H1 (cell line): ENCODE data around the gene RGS9. TPM values are rescaled to one million over a fixed set of nuclear protein-coding genes. Genes with fewer than 3 reads are reported as not detected.

Source experiments
- CTCF ChIA-PET: fragments of 300-600 bp; sonication (Branson Sonifier 250); formaldehyde crosslinking; loops from one replicate; lab custom pipeline; 2021; ENCODE audit not compliant: partially characterized antibody; lab: Charles Lee
- POLR2A ChIA-PET: fragments of 300-600 bp; sonication (Branson Sonifier 250); formaldehyde crosslinking; loops from one replicate; lab custom pipeline; 2021; ENCODE audit warnings: inconsistent platforms; ENCODE audit not compliant: partially characterized antibody; lab: Charles Lee
- DNase-seq, 2 experiments: peaks; one replicate each; pipeline versions ENCODE4 v3.0.0 to v3.0.0-alpha.2; 2010 to 2022; ENCODE audit warnings: low spot score in 2 of 2, low read depth in 1 of 2, mixed read lengths in 1 of 2
- FAIRE-seq: peaks from 2 replicates; lab custom pipeline; 2011; peaks lifted over from hg19 to GRCh38; lab: Jason Lieb, UNC
- H2AFZ ChIP-seq: 2 replicates; pipeline ENCODE4 v1.8.1; 2012; ENCODE audit warnings: low read length, inconsistent platforms
- H2AK5ac ChIP-seq: 2 replicates; pipeline ENCODE4 v1.6.1; 2013; ENCODE audit warnings: low read depth, low read length
- H2BK120ac ChIP-seq: replicated peaks from 2 replicates; pipeline ENCODE3; 2013; ENCODE audit warnings: low read depth, low read length, inconsistent platforms
- H2BK12ac ChIP-seq: 2 replicates; pipeline ENCODE4 v1.6.1; 2013; ENCODE audit warnings: low read depth, low read length
- H2BK15ac ChIP-seq: 2 replicates; pipeline ENCODE4 v1.6.1; 2013; ENCODE audit warnings: low read length
- H2BK20ac ChIP-seq: 2 replicates; pipeline ENCODE4 v1.6.1; 2013; ENCODE audit warnings: low read length
- H2BK5ac ChIP-seq: 2 replicates; pipeline ENCODE4 v1.6.1; 2013; ENCODE audit warnings: low read depth, low read length
- H3K14ac ChIP-seq: 2 replicates; pipeline ENCODE4 v1.6.1; 2013; ENCODE audit warnings: inconsistent platforms; ENCODE audit not compliant: insufficient read length
- H3K18ac ChIP-seq: 2 replicates; pipeline ENCODE4 v1.6.1; 2013; ENCODE audit warnings: low read length; ENCODE audit errors: extremely low read depth
- H3K23ac ChIP-seq: 2 replicates; pipeline ENCODE4 v1.6.1; 2013; ENCODE audit warnings: inconsistent platforms; ENCODE audit not compliant: insufficient read length
- H3K23me2 ChIP-seq: 2 replicates; pipeline ENCODE4 v1.6.1; 2013; ENCODE audit warnings: low read depth, low read length
- H3K27ac ChIP-seq: 2 replicates; pipeline ENCODE4 v1.6.1; 2011; ENCODE audit warnings: low read depth, low read length, inconsistent platforms
- H3K27me3 ChIP-seq, 4 experiments: replicated peaks in 1 of 4; 1 replicate in 1 of 4; 2 replicates in 3 of 4; pipeline versions ENCODE4 v1.6.1 to v1.8.1; 2011 to 2013; ENCODE audit warnings: low read length in 3 of 4, mild to moderate bottlenecking in 3 of 4, inconsistent platforms in 2 of 4, mixed read lengths in 2 of 4, moderate library complexity in 1 of 4; ENCODE audit not compliant: control insufficient read depth in 3 of 4, insufficient read depth in 3 of 4; ENCODE audit errors: extremely low read depth in 1 of 4
- H3K36me3 ChIP-seq, 4 experiments: 2 replicates each; pipeline versions ENCODE4 v1.6.1 to v1.8.1; 2011 to 2013; ENCODE audit warnings: mild to moderate bottlenecking in 4 of 4, low read length in 3 of 4, moderate library complexity in 2 of 4, control low read depth in 1 of 4, inconsistent platforms in 1 of 4; ENCODE audit not compliant: insufficient read depth in 4 of 4, control insufficient read depth in 2 of 4
- H3K4ac ChIP-seq: replicated peaks from 2 replicates; pipeline ENCODE3; 2013; ENCODE audit warnings: low read length, low read depth, mixed read lengths, inconsistent platforms; ENCODE audit not compliant: insufficient read length
- H3K4me1 ChIP-seq, 4 experiments: replicated peaks in 1 of 4; 1 replicate in 1 of 4; 2 replicates in 3 of 4; pipeline versions ENCODE4 v1.6.1 to v1.8.1; 2011 to 2013; ENCODE audit warnings: low read length in 3 of 4, inconsistent platforms in 2 of 4, mixed read lengths in 1 of 4; ENCODE audit not compliant: insufficient read depth in 4 of 4, control insufficient read depth in 3 of 4
- H3K4me2 ChIP-seq, 2 experiments: 2 replicates each; pipeline versions ENCODE4 v1.6.1 to v1.8.1; 2011 to 2013; ENCODE audit warnings: low read depth in 2 of 2, low read length in 2 of 2, control low read depth in 1 of 2, inconsistent platforms in 1 of 2, mild to moderate bottlenecking in 1 of 2; ENCODE audit not compliant: insufficient read depth in 1 of 2
- H3K4me3 ChIP-seq, 4 experiments: fragments of 200-600, 300-600 bp in 1 of 4; sonication (generic), shearing (Covaris generic), sonication (Bioruptor Twin) in 1 of 4; 2 replicates each; pipeline versions ENCODE4 v1.5.1 to v1.8.1; 2011 to 2016; ENCODE audit warnings: low read length in 4 of 4, low read depth in 3 of 4, control low read depth in 2 of 4, inconsistent platforms in 2 of 4, mild to moderate bottlenecking in 2 of 4, mixed read lengths in 1 of 4, moderate library complexity in 1 of 4; ENCODE audit not compliant: insufficient read depth in 2 of 4; ENCODE audit errors: extremely low read depth in 1 of 4
- H3K56ac ChIP-seq: replicated peaks from 2 replicates; pipeline ENCODE3; 2013; ENCODE audit warnings: low read depth, mild to moderate bottlenecking, mixed read lengths, low read length, inconsistent platforms; ENCODE audit not compliant: insufficient read length
- H3K79me1 ChIP-seq: 2 replicates; pipeline ENCODE4 v1.6.1; 2013; ENCODE audit warnings: low read depth, low read length, control low read depth
- H3K79me2 ChIP-seq, 2 experiments: 2 replicates each; pipeline versions ENCODE4 v1.6.1 to v1.8.1; 2012 to 2013; ENCODE audit warnings: low read length in 2 of 2, mild to moderate bottlenecking in 2 of 2, inconsistent platforms in 1 of 2; ENCODE audit not compliant: insufficient read depth in 2 of 2, control insufficient read depth in 1 of 2
- H3K9ac ChIP-seq, 4 experiments: replicated peaks in 1 of 4; 1 replicate in 1 of 4; 2 replicates in 3 of 4; pipeline versions ENCODE4 v1.6.1 to v1.8.1; 2011 to 2013; ENCODE audit warnings: low read depth in 3 of 4, low read length in 3 of 4, control low read depth in 2 of 4, mild to moderate bottlenecking in 2 of 4, moderate library complexity in 2 of 4, inconsistent platforms in 1 of 4; ENCODE audit errors: extremely low read depth in 1 of 4
- H3K9me3 ChIP-seq, 2 experiments: 2 replicates each; pipeline versions ENCODE4 v1.6.1 to v1.8.1; 2012 to 2013; ENCODE audit warnings: mild to moderate bottlenecking in 2 of 2, moderate library complexity in 2 of 2, control low read depth in 1 of 2, inconsistent platforms in 1 of 2, low read depth in 1 of 2, low read length in 1 of 2, mixed read lengths in 1 of 2; ENCODE audit not compliant: insufficient read depth in 2 of 2
- H4K20me1 ChIP-seq, 2 experiments: replicated peaks in 1 of 2; 2 replicates each; pipeline versions ENCODE3 to v1.8.1; 2011 to 2013; ENCODE audit warnings: inconsistent platforms in 2 of 2, low read length in 2 of 2, mild to moderate bottlenecking in 1 of 2; ENCODE audit not compliant: insufficient read depth in 2 of 2, control insufficient read depth in 1 of 2
- H4K5ac ChIP-seq: 2 replicates; pipeline ENCODE4 v1.6.1; 2013; ENCODE audit warnings: low read length, low read depth, mixed read lengths, inconsistent platforms; ENCODE audit not compliant: insufficient read length
- H4K8ac ChIP-seq: 2 replicates; pipeline ENCODE4 v1.8.0; 2013; ENCODE audit warnings: mild to moderate bottlenecking, moderate library complexity, low read length, inconsistent platforms; ENCODE audit not compliant: insufficient read depth; ENCODE audit errors: extremely low read depth
- H4K91ac ChIP-seq: replicated peaks from 2 replicates; pipeline ENCODE3; 2013; ENCODE audit warnings: low read length, mixed read lengths, inconsistent platforms; ENCODE audit not compliant: insufficient read length
- RAD21 ChIP-seq, 2 experiments: IDR thresholded peaks in 1 of 2; conservative IDR thresholded peaks in 1 of 2; 2 replicates each; pipeline ENCODE4 v1.6.1; 2011; ENCODE audit warnings: low read depth in 2 of 2, low read length in 2 of 2, improper control_type of control experiment in 1 of 2, inconsistent platforms in 1 of 2, mild to moderate bottlenecking in 1 of 2, moderate library complexity in 1 of 2
- WGBS, 2 experiments: shearing (Covaris generic) in 1 of 2; methylation state at CpG; one replicate each; pipeline versions ENCODE4 v1.1.6 to v1.1.7; 2013 to 2015; ENCODE audit warnings: low lambda C conversion rate in 2 of 2, mixed read lengths in 2 of 2, inconsistent platforms in 1 of 2, low coverage in 1 of 2, missing lambda C conversion rate in 1 of 2; ENCODE audit not compliant: insufficient replicate concordance in 2 of 2, insufficient coverage in 1 of 2, insufficient read length in 1 of 2; ENCODE audit errors: extremely low coverage in 1 of 2, missing lambda C conversion rate in 1 of 2; 5-methylcytosine and 5-hydroxymethylcytosine counted together
- polyA plus RNA-seq, 7 experiments: library from polyadenylated mRNA; depleted of rRNA in 3 of 7; stranded (reverse) in 5 of 7; unstranded in 2 of 7; fragments of >200 nt in 5 of 7; fragments of 200-250 nt in 2 of 7; gene quantifications; 1 replicate in 5 of 7; 2 replicates in 1 of 7; 4 replicates in 1 of 7; pipeline versions ENCODE4 v1.2.1 to v1.2.3, GENCODE V29; 2011 to 2013; ENCODE audit warnings: missing spikeins in 2 of 7, mixed read lengths in 2 of 7
- total RNA-seq: library from RNA; stranded (reverse); fragmentation: NEBNext Ultra II Directional; extraction: Animal tissue kit (Norgen Biotek cat#: 25700); gene quantifications from 2 replicates; pipeline ENCODE4 v1.2.1, GENCODE V29; 2021

RGS9 gene
- total and polyA plus RNA-seq, 2 of the 8 experiments (the other 6 are each of a cell fraction or from before 2014, with no cell fraction given): 8.9 to 20.5 TPM

GRCh38 chr17:65095465-65095864 is 41.7 kb upstream of the RGS9 start:
- H4K5ac ChIP-seq: no peak overlapping the region
- 71% methylated on average over 1 of the region's 1 CpG; no CpG with 5 or more reads in 1 of the 2 experiments for WGBS, 2 experiments
- no peaks in the 10 kb centered on the region for H3K36me3 ChIP-seq
- H2BK20ac ChIP-seq: no peak overlapping the region
- no peak for TF ChIP-seq RAD21 (IDR thresholded peaks at IDR 0.05 in 1 of 2, conservative IDR thresholded peaks at IDR 0.05 in 1 of 2; ENCODE audit: low read depth in 2 of 2, low read length in 2 of 2)
- H3K18ac ChIP-seq: no peak overlapping the region
- H4K20me1 ChIP-seq: no peaks in the 10 kb centered on the region
- no peak overlapping the region for H2AK5ac ChIP-seq
- ChIA-PET CTCF (interaction anchor here (1.0 to 2.2 kb wide), 7 partner anchors 7 to 196 kb away, joined by 3 to 10 read pairs (median 4); no protein-coding TSS in a partner anchor), POLR2A (no interaction called here)
- no peaks in the 10 kb centered on the region for H3K9me3 ChIP-seq
- H3K4me2 ChIP-seq: no peak overlapping the region
- no peak for DNase-seq
- no peak overlapping the region for H3K4me3 ChIP-seq
- peaks cover 0 to 4% (median 0%) of the 10 kb centered on the region in 4 experiments; a peak in 1 of 7 replicates for H3K4me1 ChIP-seq
- no peak overlapping the region for H2BK12ac ChIP-seq
- no peak overlapping the region for H2BK120ac ChIP-seq
- H2AFZ ChIP-seq: no peak overlapping the region
- H3K56ac ChIP-seq: no peak overlapping the region
- H3K27me3 ChIP-seq: no peaks in the 10 kb centered on the region
- H4K91ac ChIP-seq: no peak overlapping the region
- H3K4ac ChIP-seq: no peak overlapping the region
- no peak for FAIRE-seq
- no peaks in the 10 kb centered on the region for H3K79me1 ChIP-seq
- no peak overlapping the region for H3K9ac ChIP-seq
- H2BK15ac ChIP-seq: no peak overlapping the region
- no peak overlapping the region for H4K8ac ChIP-seq
- H3K79me2 ChIP-seq: no peaks in the 10 kb centered on the region
- H3K23me2 ChIP-seq: no peaks in the 10 kb centered on the region
- no peak overlapping the region for H3K23ac ChIP-seq
- H3K14ac ChIP-seq: no peak overlapping the region
- no peak overlapping the region for H2BK5ac ChIP-seq
- no peak overlapping the region for H3K27ac ChIP-seq
